Lower leg skin (tissue), 3 donors: Measurements from ENCODE around the gene MAP3K13.
"Not testable (repeated sequence)": the region's sequence is repeated elsewhere in the genome, so short reads cannot be mapped to it uniquely, and the experiment has no call there.

Source experiments
- CTCF ChIP-seq, 3 donors: fragments of 450-650 bp; IDR thresholded peaks; one replicate each; pipeline ENCODE4 v1.5.1; 2016; ENCODE audit warnings: antibody characterized with exemption in 3 of 3, mild to moderate bottlenecking in 3 of 3, moderate library complexity in 2 of 3
- POLR2A ChIP-seq, 2 donors: fragments of 450-650 bp; IDR thresholded peaks; one replicate each; pipeline ENCODE4 v1.6.1; 2016 to 2017; ENCODE audit warnings: antibody characterized with exemption in 2 of 2, mild to moderate bottlenecking in 1 of 2, moderate library complexity in 1 of 2

GRCh38 chr3:185451432-185451831, 88.5 kb downstream of the MAP3K13 start:
- not testable (repeated sequence) for TF ChIP-seq CTCF, POLR2A (IDR thresholded peaks at IDR 0.05)
